Measurements from ENCODE around the gene RABL2A.
"Not testable (repeated sequence)": the region's sequence is repeated elsewhere in the genome, so short reads cannot be mapped to it uniquely, and the experiment has no call there.

RABL2A gene

GRCh38 chr2:113650834-113651815 is 24.1 kb downstream of the RABL2A start:
- not testable (repeated sequence) for H3K4me3 ChIP-seq (ENCODE audit: low read depth, low read length); DNase-seq (ENCODE audit: low read depth)

DNA sequence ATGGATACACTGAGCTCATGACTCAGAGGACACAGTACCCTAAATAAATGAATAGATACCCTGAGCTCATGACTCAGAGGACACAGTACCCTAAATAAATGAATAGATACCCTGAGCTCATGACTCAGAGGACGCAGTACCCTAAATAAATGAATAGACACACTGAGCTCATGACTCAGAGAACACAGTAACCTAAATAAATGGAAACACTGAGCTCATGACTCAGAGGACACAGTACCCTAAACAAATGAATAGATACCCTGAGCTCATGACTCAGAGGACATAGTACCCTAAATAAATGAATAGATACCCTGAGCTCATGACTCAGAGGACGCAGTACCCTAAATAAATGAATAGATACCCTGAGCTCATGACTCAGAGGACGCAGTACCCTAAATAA is 25.5 kb downstream of the RABL2A start:
- not testable (repeated sequence) for H3K4me3 ChIP-seq (ENCODE audit: low read depth, low read length); DNase-seq (ENCODE audit: low read depth)

GRCh38 chr2:113656031-113656624 is 29.1 kb downstream of the RABL2A start:
- not testable (repeated sequence) for DNase-seq (ENCODE audit: low read depth); H3K4me3 ChIP-seq (ENCODE audit: low read depth, low read length)

DNA sequence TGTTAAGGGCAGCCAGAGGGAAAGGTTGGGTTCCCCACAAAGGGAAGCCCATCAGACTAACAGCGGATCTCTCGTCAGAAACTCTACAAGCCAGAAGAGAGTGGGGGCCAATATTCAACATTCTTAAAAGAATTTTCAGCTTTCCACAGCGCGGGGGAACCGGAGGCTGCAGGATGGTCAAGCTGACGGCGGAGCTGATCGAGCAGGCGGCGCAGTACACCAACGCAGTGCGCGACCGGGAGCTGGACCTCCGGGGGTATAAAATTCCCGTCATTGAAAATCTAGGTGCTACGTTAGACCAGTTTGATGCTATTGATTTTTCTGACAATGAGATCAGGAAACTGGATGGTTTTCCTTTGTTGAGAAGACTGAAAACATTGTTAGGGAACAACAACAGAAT is 30.7 kb downstream of the RABL2A start:
- DNase-seq (ENCODE audit: low read depth); H3K4me3 ChIP-seq (ENCODE audit: low read depth, low read length): not testable (repeated sequence)

- not testable (repeated sequence) for DNase-seq (ENCODE audit: low read depth); H3K4me3 ChIP-seq (ENCODE audit: low read depth, low read length)
Observed at GRCh38 chr2:113663285-113664060, 36.4 kb downstream of the RABL2A start.

- DNase-seq (ENCODE audit: low read depth); H3K4me3 ChIP-seq (ENCODE audit: low read depth, low read length): not testable (repeated sequence)
Observed at GRCh38 chr2:113664761-113665533, 37.9 kb downstream of the RABL2A start.

DNA sequence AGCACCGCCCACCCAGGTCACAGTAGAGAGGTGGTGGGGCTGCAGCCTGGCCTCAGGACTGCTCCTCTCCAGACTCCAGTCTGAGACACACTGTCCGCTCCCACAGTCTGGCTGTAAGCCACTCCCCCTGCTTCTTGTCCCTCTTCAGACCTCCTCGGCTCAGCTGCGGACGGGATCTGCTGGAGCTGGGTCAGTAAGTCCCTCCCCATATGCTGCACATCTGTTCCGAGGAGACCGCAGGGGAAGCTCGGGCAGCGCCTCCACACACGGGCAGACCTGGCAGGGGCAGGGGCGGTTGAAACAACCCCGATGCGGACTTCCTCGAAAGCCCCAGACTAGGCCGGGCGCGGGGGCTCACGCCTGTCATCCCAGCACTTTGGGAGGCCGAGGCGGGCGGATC is 41.9 kb downstream of the RABL2A start:
- not testable (repeated sequence) for DNase-seq (ENCODE audit: low read depth); H3K4me3 ChIP-seq (ENCODE audit: low read depth, low read length)

DNA sequence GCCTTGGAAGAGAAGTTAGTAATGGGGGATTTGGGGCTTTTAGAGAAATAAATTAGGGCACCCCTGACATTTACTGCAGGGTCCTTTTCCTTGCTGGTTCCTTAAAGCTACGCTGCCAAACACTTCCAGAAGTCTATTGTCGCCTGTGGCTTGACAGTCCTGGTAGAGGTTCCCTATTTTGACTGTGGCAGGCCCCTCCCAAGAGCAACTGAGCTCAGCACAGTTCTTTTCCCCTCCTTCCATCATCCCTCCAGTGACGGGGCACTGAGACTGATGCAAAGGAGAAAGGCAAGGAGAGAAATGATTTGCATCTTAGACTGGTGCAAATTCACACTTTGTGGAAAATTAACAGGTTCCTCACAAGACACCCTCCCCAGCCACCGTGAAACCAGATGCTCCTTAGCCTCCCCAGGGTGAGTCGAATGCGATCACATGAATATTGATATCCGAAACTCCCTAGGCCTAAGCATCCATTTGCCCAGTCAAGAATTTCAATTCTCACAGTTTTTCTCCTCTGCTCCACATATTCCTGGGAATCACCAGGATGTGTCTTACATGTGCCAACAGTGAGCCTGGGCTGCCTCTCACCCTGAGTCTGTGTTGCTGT is 45.4 kb downstream of the RABL2A start:
- TF ChIP-seq, protein P1, sequence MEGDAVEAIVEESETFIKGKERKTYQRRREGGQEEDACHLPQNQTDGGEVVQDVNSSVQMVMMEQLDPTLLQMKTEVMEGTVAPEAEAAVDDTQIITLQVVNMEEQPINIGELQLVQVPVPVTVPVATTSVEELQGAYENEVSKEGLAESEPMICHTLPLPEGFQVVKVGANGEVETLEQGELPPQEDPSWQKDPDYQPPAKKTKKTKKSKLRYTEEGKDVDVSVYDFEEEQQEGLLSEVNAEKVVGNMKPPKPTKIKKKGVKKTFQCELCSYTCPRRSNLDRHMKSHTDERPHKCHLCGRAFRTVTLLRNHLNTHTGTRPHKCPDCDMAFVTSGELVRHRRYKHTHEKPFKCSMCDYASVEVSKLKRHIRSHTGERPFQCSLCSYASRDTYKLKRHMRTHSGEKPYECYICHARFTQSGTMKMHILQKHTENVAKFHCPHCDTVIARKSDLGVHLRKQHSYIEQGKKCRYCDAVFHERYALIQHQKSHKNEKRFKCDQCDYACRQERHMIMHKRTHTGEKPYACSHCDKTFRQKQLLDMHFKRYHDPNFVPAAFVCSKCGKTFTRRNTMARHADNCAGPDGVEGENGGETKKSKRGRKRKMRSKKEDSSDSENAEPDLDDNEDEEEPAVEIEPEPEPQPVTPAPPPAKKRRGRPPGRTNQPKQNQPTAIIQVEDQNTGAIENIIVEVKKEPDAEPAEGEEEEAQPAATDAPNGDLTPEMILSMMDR (conservative IDR thresholded peaks at IDR 0.05; ENCODE audit: low read depth, low read length), result no peak
- no peak overlapping the region for H3K4me3 ChIP-seq (ENCODE audit: low read depth, low read length)
- no peak for DNase-seq (ENCODE audit: low read depth)

GRCh38 chr2:113675875-113676274 is 48.8 kb downstream of the RABL2A start:
- no peak for DNase-seq (ENCODE audit: low read depth)
- TF ChIP-seq, protein P1 (conservative IDR thresholded peaks at IDR 0.05; ENCODE audit: low read depth, low read length), result no peak
- no peak overlapping the region for H3K4me3 ChIP-seq (ENCODE audit: low read depth, low read length)

- DNase-seq (ENCODE audit: low read depth), result no peak
- TF ChIP-seq, protein P1 (conservative IDR thresholded peaks at IDR 0.05; ENCODE audit: low read depth, low read length), result no peak
- H3K4me3 ChIP-seq (ENCODE audit: low read depth, low read length), result no peak overlapping the region
Observed at GRCh38 chr2:113676623-113677266, 49.7 kb downstream of the RABL2A start.

All from choroid plexus epithelial cell (primary cell).